ENCODE results near the gene DNAL1. TPM values are rescaled to one million over a fixed set of nuclear protein-coding genes. Genes with fewer than 3 reads are reported as not detected.
A peak's percentile ranks its signal among the peaks of the same experiment; 100 is the strongest.

DNAL1 gene
- polyA plus RNA-seq, 1 of the 3 experiments (the other 2 are of a cell fraction): 2.6 TPM

GRCh38 chr14:73607241-73607640, 37.5 kb upstream of the DNAL1 start:
- Histone ChIP-seq H3K27ac (ENCODE audit: low read depth in 2 of 2, low read length in 1 of 2) (no peak overlapping the region), H3K4me1 (ENCODE audit: control insufficient read depth in 1 of 2, insufficient read depth in 2 of 2, low read depth in 1 of 2, low read length in 1 of 2) (no peaks in the 10 kb centered on the region), H3K9me2 (no peaks in the 10 kb centered on the region), H3K36me3 (replicated peaks in 1 of 2; ENCODE audit: control insufficient read depth in 1 of 2, insufficient read depth in 2 of 2, low read length in 1 of 2) (no peaks in the 10 kb centered on the region), H3K4me2 (no peak overlapping the region), H3K27me3 (ENCODE audit: insufficient read depth) (no peaks in the 10 kb centered on the region), H3K9me3 (no peaks in the 10 kb centered on the region), H3K4me3 (ENCODE audit: low read depth in 2 of 2, low read length in 1 of 2) (no peak overlapping the region), H3K9ac (no peak overlapping the region), H2AFZ (ENCODE audit: low read depth) (no peak overlapping the region), H3F3A (replicated peaks; ENCODE audit: insufficient read depth) (no peaks in the 10 kb centered on the region), H4K20me1 (ENCODE audit: insufficient read depth) (no peaks in the 10 kb centered on the region), H3K79me2 (ENCODE audit: insufficient read depth) (no peaks in the 10 kb centered on the region)
- no peak for TF ChIP-seq EZH2phosphoT487 (IDR thresholded peaks at IDR 0.05; ENCODE audit: borderline replicate concordance, low read depth)
- TF ChIP-seq GATA2 (CRISPR knock-in tag; IDR thresholded peaks at IDR 0.05): no peak
- TF ChIP-seq NRF1 (IDR thresholded peaks at IDR 0.05; ENCODE audit: low read depth, low read length): no peak
- TF ChIP-seq FOSL2 (IDR thresholded peaks at IDR 0.05; ENCODE audit: borderline replicate concordance, low read depth): no peak
- no peak for TF ChIP-seq TEAD4 (IDR thresholded peaks at IDR 0.05; ENCODE audit: borderline replicate concordance, insufficient read depth)
- TF ChIP-seq TCF12 (IDR thresholded peaks at IDR 0.05): no peak
- no peak for TF ChIP-seq FOXJ3 (CRISPR knock-in tag; IDR thresholded peaks at IDR 0.05)
- TF ChIP-seq, protein P1, sequence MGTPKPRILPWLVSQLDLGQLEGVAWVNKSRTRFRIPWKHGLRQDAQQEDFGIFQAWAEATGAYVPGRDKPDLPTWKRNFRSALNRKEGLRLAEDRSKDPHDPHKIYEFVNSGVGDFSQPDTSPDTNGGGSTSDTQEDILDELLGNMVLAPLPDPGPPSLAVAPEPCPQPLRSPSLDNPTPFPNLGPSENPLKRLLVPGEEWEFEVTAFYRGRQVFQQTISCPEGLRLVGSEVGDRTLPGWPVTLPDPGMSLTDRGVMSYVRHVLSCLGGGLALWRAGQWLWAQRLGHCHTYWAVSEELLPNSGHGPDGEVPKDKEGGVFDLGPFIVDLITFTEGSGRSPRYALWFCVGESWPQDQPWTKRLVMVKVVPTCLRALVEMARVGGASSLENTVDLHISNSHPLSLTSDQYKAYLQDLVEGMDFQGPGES (IDR thresholded peaks at IDR 0.05; ENCODE audit: low read depth, low read length): no peak
- no peak for TF ChIP-seq MEF2A (IDR thresholded peaks at IDR 0.05; ENCODE audit: borderline replicate concordance, low read depth)
- TF ChIP-seq USF1 (IDR thresholded peaks at IDR 0.05; ENCODE audit: borderline replicate concordance, low read depth): no peak
- no peak for TF ChIP-seq SMC3 (IDR thresholded peaks at IDR 0.05; ENCODE audit: low read depth, low read length)
- no peak for TF ChIP-seq RCOR1 (IDR thresholded peaks at IDR 0.05; ENCODE audit: low read length)
- TF ChIP-seq, protein P2, sequence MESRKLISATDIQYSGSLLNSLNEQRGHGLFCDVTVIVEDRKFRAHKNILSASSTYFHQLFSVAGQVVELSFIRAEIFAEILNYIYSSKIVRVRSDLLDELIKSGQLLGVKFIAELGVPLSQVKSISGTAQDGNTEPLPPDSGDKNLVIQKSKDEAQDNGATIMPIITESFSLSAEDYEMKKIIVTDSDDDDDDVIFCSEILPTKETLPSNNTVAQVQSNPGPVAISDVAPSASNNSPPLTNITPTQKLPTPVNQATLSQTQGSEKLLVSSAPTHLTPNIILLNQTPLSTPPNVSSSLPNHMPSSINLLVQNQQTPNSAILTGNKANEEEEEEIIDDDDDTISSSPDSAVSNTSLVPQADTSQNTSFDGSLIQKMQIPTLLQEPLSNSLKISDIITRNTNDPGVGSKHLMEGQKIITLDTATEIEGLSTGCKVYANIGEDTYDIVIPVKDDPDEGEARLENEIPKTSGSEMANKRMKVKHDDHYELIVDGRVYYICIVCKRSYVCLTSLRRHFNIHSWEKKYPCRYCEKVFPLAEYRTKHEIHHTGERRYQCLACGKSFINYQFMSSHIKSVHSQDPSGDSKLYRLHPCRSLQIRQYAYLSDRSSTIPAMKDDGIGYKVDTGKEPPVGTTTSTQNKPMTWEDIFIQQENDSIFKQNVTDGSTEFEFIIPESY (IDR thresholded peaks at IDR 0.05; ENCODE audit: borderline replicate concordance, low read depth): no peak
- TF ChIP-seq, protein P3, sequence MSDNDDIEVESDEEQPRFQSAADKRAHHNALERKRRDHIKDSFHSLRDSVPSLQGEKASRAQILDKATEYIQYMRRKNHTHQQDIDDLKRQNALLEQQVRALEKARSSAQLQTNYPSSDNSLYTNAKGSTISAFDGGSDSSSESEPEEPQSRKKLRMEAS (IDR thresholded peaks at IDR 0.05; ENCODE audit: low read depth): no peak
- TF ChIP-seq NFIC (IDR thresholded peaks at IDR 0.05; ENCODE audit: borderline replicate concordance): no peak
- POLR2A ChIA-PET: no interaction called here
- DNase-seq: no peak
- CTCF ChIA-PET: no interaction called here
- 85% methylated on average over 1 of the region's 1 CpG for WGBS (ENCODE audit: low lambda C conversion rate)

DNA sequence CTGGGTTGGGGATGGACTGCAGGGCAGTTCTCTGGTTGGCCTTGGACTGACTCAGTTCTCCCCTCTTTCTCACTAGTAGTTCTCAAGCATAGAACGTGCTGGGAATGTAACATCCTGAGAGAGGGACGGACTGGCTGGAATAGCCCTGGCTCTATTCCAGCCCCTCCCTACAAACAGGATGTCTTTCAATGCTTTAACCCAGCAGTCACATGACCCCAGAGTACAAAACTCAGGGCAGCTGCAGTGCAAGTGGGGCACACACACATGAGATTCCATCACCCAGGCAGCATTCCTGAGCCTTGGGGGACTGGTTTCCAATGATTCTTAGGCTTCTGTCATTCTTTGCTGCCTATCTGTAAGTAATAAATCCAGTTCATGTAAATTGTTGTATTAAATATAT, 34.1 kb upstream of the DNAL1 start:
- ChIA-PET POLR2A (no interaction called here), CTCF (no interaction called here)
- 73% methylated on average over 2 of the region's 2 CpGs for WGBS (ENCODE audit: low lambda C conversion rate)

More for the DNA sequence above, 34.1 kb upstream of the DNAL1 start:
- Histone ChIP-seq H3K27ac (ENCODE audit: low read depth in 2 of 2, low read length in 1 of 2) (no peak overlapping the region), H3K9me3 (no peaks in the 10 kb centered on the region), H3F3A (replicated peaks; ENCODE audit: insufficient read depth) (peaks cover 11% of the 10 kb centered on the region), H3K79me2 (ENCODE audit: insufficient read depth) (no peaks in the 10 kb centered on the region), H3K9me2 (no peaks in the 10 kb centered on the region), H3K27me3 (ENCODE audit: insufficient read depth) (no peaks in the 10 kb centered on the region), H3K4me3 (ENCODE audit: low read depth in 2 of 2, low read length in 1 of 2) (no peak overlapping the region), H3K4me1 (ENCODE audit: control insufficient read depth in 1 of 2, insufficient read depth in 2 of 2, low read depth in 1 of 2, low read length in 1 of 2) (no peaks in the 10 kb centered on the region), H3K36me3 (replicated peaks in 1 of 2; ENCODE audit: control insufficient read depth in 1 of 2, insufficient read depth in 2 of 2, low read length in 1 of 2) (no peaks in the 10 kb centered on the region), H4K20me1 (ENCODE audit: insufficient read depth) (no peaks in the 10 kb centered on the region), H3K9ac (no peak overlapping the region), H2AFZ (ENCODE audit: low read depth) (no peak overlapping the region), H3K4me2 (no peak overlapping the region)
- DNase-seq: no peak
- TF ChIP-seq TEAD4 (IDR thresholded peaks at IDR 0.05; ENCODE audit: borderline replicate concordance, insufficient read depth) (no peak), USF1 (IDR thresholded peaks at IDR 0.05; ENCODE audit: borderline replicate concordance, low read depth) (0 out of 2 replicates have a peak, but pooled peaks have one; percentile 28), NRF1 (IDR thresholded peaks at IDR 0.05; ENCODE audit: low read depth, low read length) (no peak), PBX3 (IDR thresholded peaks at IDR 0.05) (no peak), RFX5 (IDR thresholded peaks at IDR 0.05; ENCODE audit: low read length) (no peak), CTCF (IDR thresholded peaks at IDR 0.05) (no peak)
- TF ChIP-seq, protein P3 (IDR thresholded peaks at IDR 0.05; ENCODE audit: low read depth): no peak
